ENCODE measurements around the gene DSCAML1. TPM values are rescaled to one million over a fixed set of nuclear protein-coding genes. Genes with fewer than 3 reads are reported as not detected.

Gene DSCAML1
- total RNA-seq, 1 experiment from 2014 or later = 0.15 TPM

- Histone ChIP-seq H4K8ac (replicated peaks; ENCODE audit: insufficient read length, low read depth, low read length) (no peak overlapping the region), H2AK5ac (ENCODE audit: insufficient read length, low read length) (no peak overlapping the region), H2BK120ac (ENCODE audit: low read depth, low read length, poor library complexity, severe bottlenecking) (no peak overlapping the region)
These were observed 387.5 kb downstream of the DSCAML1 start for GRCh38 chr11:117409511-117409910.

More at GRCh38 chr11:117409511-117409910, 387.5 kb downstream of the DSCAML1 start:
- H3T11ph ChIP-seq (ENCODE audit: low read length) = no peak overlapping the region
- peak overlapping the region in 1 of 3 experiments; percentile 11; a peak in 1 of 7 replicates for H3K27ac Mint-ChIP-seq
- H3K79me2 ChIP-seq (ENCODE audit: insufficient read depth, low read length) = no peaks in the 10 kb centered on the region
- peaks cover 16 to 22% of the 10 kb centered on the region in 2 experiments for H3K9me3 Mint-ChIP-seq
- no peak overlapping the region for H3K23ac ChIP-seq (ENCODE audit: insufficient read length, low read depth, low read length)
- H3K79me1 ChIP-seq (ENCODE audit: insufficient read depth, low read depth, low read length, poor library complexity, severe bottlenecking) = no peaks in the 10 kb centered on the region
- H3K4me1 ChIP-seq (ENCODE audit: insufficient read depth, low read length) = no peaks in the 10 kb centered on the region; the same call in 1 of the 2 replicates
- no peak overlapping the region for H2BK5ac ChIP-seq (ENCODE audit: insufficient read length, low read length)
- H3K27me3 ChIP-seq (ENCODE audit: insufficient read depth, low read length) = no peaks in the 10 kb centered on the region
- H4K5ac ChIP-seq (ENCODE audit: insufficient read length, low read depth, low read length) = no peak overlapping the region
- H3K14ac ChIP-seq (ENCODE audit: insufficient read depth, low read length) = no peak overlapping the region
- H3K23me2 ChIP-seq (ENCODE audit: insufficient read length, low read depth, low read length, poor library complexity, severe bottlenecking) = no peaks in the 10 kb centered on the region
- H3K9ac ChIP-seq (ENCODE audit: extremely low read depth, insufficient read length, low read length) = no peak overlapping the region
- no peaks in the 10 kb centered on the region for H4K20me1 ChIP-seq (ENCODE audit: control insufficient read depth, insufficient read depth, insufficient read length)
- H3K9me3 ChIP-seq (ENCODE audit: control insufficient read depth, low read depth, low read length) = peaks cover 5% of the 10 kb centered on the region
- no peak overlapping the region for H3K4me2 ChIP-seq (ENCODE audit: insufficient read depth, insufficient read length, low read length)
- H3K56ac ChIP-seq (ENCODE audit: insufficient read length, low read depth, low read length) = no peak overlapping the region
- H3K27me3 Mint-ChIP-seq (ENCODE audit: low read depth) = no peaks in the 10 kb centered on the region; the same call in 1 of the 2 replicates
- H3K4me3 Mint-ChIP-seq = no peak overlapping the region
- peaks cover 35 to 45% (median 44%) of the 10 kb centered on the region in 3 experiments for H3K36me3 Mint-ChIP-seq (ENCODE audit: insufficient read depth in 1 of 3, low read depth in 3 of 3)
- H2AFZ ChIP-seq (ENCODE audit: low read length) = no peak overlapping the region
- no peak overlapping the region for H2BK15ac ChIP-seq (ENCODE audit: low read depth, low read length)
- no peak overlapping the region for H4K91ac ChIP-seq (ENCODE audit: insufficient read length, low read depth, low read length)
- H3K4me1 Mint-ChIP-seq = peaks cover 17 to 20% of the 10 kb centered on the region in 2 experiments
- no peak overlapping the region for H3K27ac ChIP-seq (ENCODE audit: insufficient read length, low read depth, low read length)
- DNase-seq = peak; percentile 10
- no peak for TF ChIP-seq CTCF (conservative IDR thresholded peaks at IDR 0.05)
- H2BK20ac ChIP-seq (ENCODE audit: low read depth, low read length, poor library complexity, severe bottlenecking) = no peak overlapping the region
- no CpG with 5 or more reads among the region's 12 CpGs for WGBS (ENCODE audit: extremely low coverage, insufficient read length, low lambda C conversion rate)
- H3K4ac ChIP-seq (ENCODE audit: low read depth, low read length) = no peak overlapping the region
- no peak overlapping the region for H3K18ac ChIP-seq (ENCODE audit: insufficient read length, low read depth, low read length)
- H2BK12ac ChIP-seq (ENCODE audit: insufficient read length, low read depth, low read length) = no peak overlapping the region

Data from H9 (cell line).